22Rv1 (cell line): ENCODE results near the gene TPPP.

ENCODE experiments used
- CTCF ChIP-seq: fragments of 450-650 bp; IDR thresholded peaks from 2 replicates; pipeline ENCODE4 v1.5.1; 2017; ENCODE audit warnings: mild to moderate bottlenecking
- ZFX ChIP-seq: fragments of 450-650 bp; IDR thresholded peaks from 2 replicates; pipeline ENCODE4 v1.6.1; 2017; ENCODE audit warnings: antibody characterized with exemption, borderline replicate concordance

GRCh38 chr5:673831-674629 lies 19.1 kb downstream of the TPPP start:
- TF ChIP-seq CTCF (no peak), ZFX (no peak)
